OCI-LY1 (cell line): Measurements from ENCODE around the gene TP53RK.

Experiments used
- CTCF ChIP-seq: fragments of 200-600 bp; sonication (generic), shearing (Covaris generic); IDR thresholded peaks from 2 replicates; pipeline ENCODE4 v1.5.1; 2017; ENCODE audit warnings: mild to moderate bottlenecking, antibody characterized with exemption, low read length, moderate library complexity, mixed read lengths
- EZH2 ChIP-seq: fragments of 200-600 bp; sonication (generic), shearing (Covaris generic); IDR thresholded peaks from 2 replicates; pipeline ENCODE4 v1.8.0; 2017; ENCODE audit warnings: borderline replicate concordance, mixed run types, mild to moderate bottlenecking, antibody characterized with exemption, low read length, moderate library complexity, mixed read lengths

DNA sequence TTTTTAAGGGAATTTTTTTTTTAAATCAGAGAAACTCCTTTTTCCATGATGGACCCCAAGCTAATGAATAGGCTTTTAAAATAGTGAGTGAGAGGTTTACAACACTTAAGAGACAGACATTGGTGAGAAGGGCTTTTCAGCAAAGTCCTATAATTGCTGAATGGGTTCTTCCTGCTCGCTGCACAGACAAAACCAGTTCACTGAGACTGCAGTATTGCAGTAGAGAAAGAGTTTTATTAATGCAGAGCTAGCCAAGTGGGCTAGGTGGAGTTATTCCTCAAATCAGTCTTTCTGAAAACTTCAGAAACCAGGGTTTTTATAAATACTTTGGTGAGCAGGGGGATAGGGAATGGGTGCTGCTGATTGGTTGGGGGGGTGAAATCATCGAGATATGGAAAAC is 17.0 kb upstream of the TP53RK start:
- TF ChIP-seq CTCF = no peak
- TF ChIP-seq EZH2 = no peak
